ENCODE data around the gene CLCA1. TPM values are rescaled to one million over a fixed set of nuclear protein-coding genes. Genes with fewer than 3 reads are reported as not detected.

Gene CLCA1
- polyA plus RNA-seq, 1 of the 3 experiments (the other 2 are of a cell fraction), result not detected

GRCh38 chr1:86520789-86521521, 52.2 kb downstream of the CLCA1 start:
- Histone ChIP-seq H3K79me2 (ENCODE audit: insufficient read depth) (no peaks in the 10 kb centered on the region), H3K36me3 (replicated peaks in 1 of 2; ENCODE audit: control insufficient read depth in 1 of 2, insufficient read depth in 2 of 2, low read length in 1 of 2) (no peaks in the 10 kb centered on the region), H3K9me2 (no peaks in the 10 kb centered on the region), H3K4me3 (ENCODE audit: low read depth in 2 of 2, low read length in 1 of 2) (no peak overlapping the region), H4K20me1 (ENCODE audit: insufficient read depth) (no peaks in the 10 kb centered on the region), H3K27ac (ENCODE audit: low read depth in 2 of 2, low read length in 1 of 2) (no peak overlapping the region), H3K9me3 (no peaks in the 10 kb centered on the region), H3K9ac (no peak overlapping the region), H2AFZ (ENCODE audit: low read depth) (no peak overlapping the region), H3K4me1 (ENCODE audit: control insufficient read depth in 1 of 2, insufficient read depth in 2 of 2, low read depth in 1 of 2, low read length in 1 of 2) (no peaks in the 10 kb centered on the region), H3F3A (replicated peaks; ENCODE audit: insufficient read depth) (no peaks in the 10 kb centered on the region), H3K4me2 (no peak overlapping the region), H3K27me3 (ENCODE audit: insufficient read depth) (no peaks in the 10 kb centered on the region)
- CTCF ChIA-PET, result interaction anchor here (1.0 kb wide), 1 partner anchor 141 kb away, joined by 3 read pairs; no protein-coding TSS in a partner anchor
- WGBS (ENCODE audit: low lambda C conversion rate), result 23% methylated on average over 4 of the region's 4 CpGs
- no peak for TF ChIP-seq GABPA (IDR thresholded peaks at IDR 0.05; ENCODE audit: low read depth)
- no peak for TF ChIP-seq NFIC (IDR thresholded peaks at IDR 0.05; ENCODE audit: borderline replicate concordance)
- no peak for TF ChIP-seq POLR2AphosphoS5 (IDR thresholded peaks at IDR 0.05; ENCODE audit: low read depth, low read length)
- no peak for TF ChIP-seq ZBTB33 (IDR thresholded peaks at IDR 0.05; ENCODE audit: borderline replicate concordance, low read depth)
- TF ChIP-seq IRF3 (IDR thresholded peaks at IDR 0.05; ENCODE audit: low read depth, low read length), result no peak
- TF ChIP-seq PBX3 (IDR thresholded peaks at IDR 0.05), result no peak
- no peak for TF ChIP-seq FOXJ3 (CRISPR knock-in tag; IDR thresholded peaks at IDR 0.05)
- no peak for TF ChIP-seq REST (IDR thresholded peaks at IDR 0.05; ENCODE audit: low read depth, low read length)
- TF ChIP-seq NRF1 (IDR thresholded peaks at IDR 0.05; ENCODE audit: low read depth, low read length), result no peak
- no peak for TF ChIP-seq RXRA (IDR thresholded peaks at IDR 0.05; ENCODE audit: borderline replicate concordance, low read depth)
- TF ChIP-seq RFX5 (IDR thresholded peaks at IDR 0.05; ENCODE audit: low read length), result no peak
- TF ChIP-seq MAX (IDR thresholded peaks at IDR 0.05; ENCODE audit: low read depth), result no peak
- TF ChIP-seq SIN3A (IDR thresholded peaks at IDR 0.05; ENCODE audit: borderline replicate concordance, low read depth, low read length), result no peak
- TF ChIP-seq RCOR1 (IDR thresholded peaks at IDR 0.05; ENCODE audit: low read length), result no peak
- TF ChIP-seq MXI1 (IDR thresholded peaks at IDR 0.05; ENCODE audit: low read depth, low read length), result no peak
- no peak for TF ChIP-seq TCF12 (IDR thresholded peaks at IDR 0.05)
- TF ChIP-seq EZH2phosphoT487 (IDR thresholded peaks at IDR 0.05; ENCODE audit: borderline replicate concordance, low read depth), result no peak
- POLR2A ChIA-PET, result no interaction called here
- no peak for DNase-seq

Data from SK-N-SH (cell line).